ENCODE data around the gene GNAS.

The GNAS gene

DNA sequence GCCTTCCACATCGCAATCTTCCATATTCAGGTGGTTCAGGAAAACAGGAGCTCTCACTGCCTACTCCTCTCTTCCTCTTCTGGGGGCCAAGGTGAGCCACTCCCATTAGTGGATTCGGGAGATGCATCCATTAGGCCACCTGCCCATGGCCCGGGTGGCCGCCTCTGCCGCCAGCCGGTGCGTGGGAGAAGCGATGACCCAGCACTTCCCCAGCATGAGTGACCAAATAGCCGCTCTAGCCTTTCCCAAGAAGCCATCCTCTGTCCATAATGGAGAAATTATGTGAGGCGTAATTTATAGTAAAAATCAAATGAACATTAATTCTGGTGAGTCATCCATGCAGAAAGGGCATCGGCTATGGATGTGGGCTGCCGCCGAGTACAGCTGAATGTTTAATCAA lies 41.2 kb upstream of the GNAS start:
- TF ChIP-seq, protein P1, sequence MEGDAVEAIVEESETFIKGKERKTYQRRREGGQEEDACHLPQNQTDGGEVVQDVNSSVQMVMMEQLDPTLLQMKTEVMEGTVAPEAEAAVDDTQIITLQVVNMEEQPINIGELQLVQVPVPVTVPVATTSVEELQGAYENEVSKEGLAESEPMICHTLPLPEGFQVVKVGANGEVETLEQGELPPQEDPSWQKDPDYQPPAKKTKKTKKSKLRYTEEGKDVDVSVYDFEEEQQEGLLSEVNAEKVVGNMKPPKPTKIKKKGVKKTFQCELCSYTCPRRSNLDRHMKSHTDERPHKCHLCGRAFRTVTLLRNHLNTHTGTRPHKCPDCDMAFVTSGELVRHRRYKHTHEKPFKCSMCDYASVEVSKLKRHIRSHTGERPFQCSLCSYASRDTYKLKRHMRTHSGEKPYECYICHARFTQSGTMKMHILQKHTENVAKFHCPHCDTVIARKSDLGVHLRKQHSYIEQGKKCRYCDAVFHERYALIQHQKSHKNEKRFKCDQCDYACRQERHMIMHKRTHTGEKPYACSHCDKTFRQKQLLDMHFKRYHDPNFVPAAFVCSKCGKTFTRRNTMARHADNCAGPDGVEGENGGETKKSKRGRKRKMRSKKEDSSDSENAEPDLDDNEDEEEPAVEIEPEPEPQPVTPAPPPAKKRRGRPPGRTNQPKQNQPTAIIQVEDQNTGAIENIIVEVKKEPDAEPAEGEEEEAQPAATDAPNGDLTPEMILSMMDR (IDR thresholded peaks at IDR 0.05; ENCODE audit: borderline replicate concordance, insufficient read depth, low read depth, low read length) = no peak

DNA sequence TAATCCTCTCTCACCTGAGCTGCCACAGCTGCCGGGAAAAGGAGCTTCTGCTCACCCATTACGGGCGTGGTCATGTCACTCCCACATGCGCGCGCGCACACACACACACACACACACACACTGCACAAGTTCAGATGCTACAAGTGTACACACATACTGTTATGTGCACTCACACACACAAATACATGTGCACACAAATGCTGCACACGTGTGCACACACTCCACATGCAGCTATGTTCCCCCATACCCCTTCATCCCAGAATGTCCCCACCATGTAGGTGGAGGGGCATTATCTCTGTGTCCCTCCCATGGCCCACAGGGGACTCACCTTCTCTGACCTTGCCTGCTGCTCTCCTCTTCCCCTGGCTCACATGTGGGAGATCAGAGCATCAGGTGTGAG lies 39.1 kb upstream of the GNAS start:
- no peak overlapping the region for H3K4me3 ChIP-seq (ENCODE audit: low read depth, low read length)
- TF ChIP-seq, protein P1 (IDR thresholded peaks at IDR 0.05; ENCODE audit: borderline replicate concordance, insufficient read depth, low read depth, low read length) = no peak

More for the DNA sequence above, 41.2 kb upstream of the GNAS start:
- H3K4me3 ChIP-seq (ENCODE audit: low read depth, low read length) = no peak overlapping the region

DNA sequence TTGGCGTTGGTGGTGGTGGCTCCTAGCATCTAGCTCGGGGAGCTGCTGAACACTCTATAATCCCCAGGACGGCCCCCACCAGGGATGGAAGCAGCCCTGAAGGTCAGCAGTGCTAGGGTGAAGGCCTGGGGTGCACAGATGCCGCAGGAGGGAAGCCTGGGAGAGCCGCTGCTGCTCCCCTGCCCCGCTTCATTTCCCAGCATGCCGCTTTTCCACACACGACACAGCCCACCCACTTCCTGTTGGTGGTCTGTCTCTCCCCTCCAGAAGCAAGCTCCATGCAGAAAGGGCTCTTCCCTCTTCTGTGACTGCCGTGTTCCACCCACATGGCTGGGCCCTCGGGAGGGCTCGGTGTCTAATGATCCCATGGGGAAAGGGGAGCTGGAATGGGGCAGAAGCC lies 37.1 kb upstream of the GNAS start:
- H3K4me3 ChIP-seq (ENCODE audit: low read depth, low read length) = no peak overlapping the region
- TF ChIP-seq, protein P1 (IDR thresholded peaks at IDR 0.05; ENCODE audit: borderline replicate concordance, insufficient read depth, low read depth, low read length) = no peak

DNA sequence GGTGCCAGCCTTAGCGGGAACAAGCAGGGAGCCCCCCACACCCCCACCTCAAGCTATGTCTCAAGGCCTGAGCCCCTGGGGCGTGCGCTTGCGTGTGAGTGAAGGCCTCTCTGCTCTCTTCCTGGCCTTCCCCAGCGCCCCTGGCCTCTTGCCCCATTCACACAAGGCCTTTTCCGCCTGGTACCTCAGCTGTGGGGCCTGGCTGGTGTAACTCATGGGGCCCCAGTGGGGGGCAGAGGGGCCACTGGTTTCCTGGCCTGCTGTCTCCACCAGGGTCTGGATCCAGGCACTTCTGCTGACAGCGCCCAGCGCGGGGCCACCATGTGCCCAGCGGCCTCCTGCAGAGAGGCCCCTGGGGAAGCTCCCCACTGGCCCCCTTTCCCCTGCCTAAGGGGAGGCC lies 36.5 kb upstream of the GNAS start:
- TF ChIP-seq, protein P1 (IDR thresholded peaks at IDR 0.05; ENCODE audit: borderline replicate concordance, insufficient read depth, low read depth, low read length) = no peak
- no peak overlapping the region for H3K4me3 ChIP-seq (ENCODE audit: low read depth, low read length)

DNA sequence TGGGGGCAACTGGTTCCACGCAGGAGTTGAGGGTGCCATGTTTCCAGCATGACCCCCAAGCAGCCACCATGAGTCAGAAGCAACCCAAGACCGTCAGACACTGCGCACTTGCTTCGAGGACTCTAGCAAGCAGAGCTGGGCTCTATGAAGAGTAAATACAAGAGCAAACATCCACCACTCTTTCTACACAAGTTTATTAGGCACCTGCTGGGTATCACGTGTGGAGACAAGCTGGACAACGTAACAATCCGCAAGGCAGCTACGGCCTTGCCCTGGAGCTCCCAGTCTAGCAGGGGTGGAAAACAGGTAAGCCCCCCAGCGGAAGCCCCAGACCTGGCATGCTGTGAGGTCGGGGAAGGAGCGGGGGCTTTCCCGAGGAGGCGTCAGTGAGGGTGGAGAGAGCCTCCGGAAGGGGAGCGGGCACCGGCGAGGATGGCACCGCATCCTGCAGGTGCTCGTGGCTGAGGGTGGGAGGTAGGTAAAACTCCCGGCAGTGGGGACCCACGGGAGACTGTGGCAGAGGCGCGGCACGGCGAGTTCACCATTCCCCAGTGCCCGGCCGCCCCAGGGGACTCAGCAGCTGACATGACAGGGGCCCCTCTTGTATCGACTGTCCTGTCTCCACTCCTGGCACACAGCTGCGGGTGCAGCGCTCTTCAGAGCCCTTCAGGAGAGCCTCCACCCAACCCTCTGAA lies 35.4 kb upstream of the GNAS start:
- no peak overlapping the region for H3K4me3 ChIP-seq (ENCODE audit: low read depth, low read length)
- TF ChIP-seq, protein P1 (IDR thresholded peaks at IDR 0.05; ENCODE audit: borderline replicate concordance, insufficient read depth, low read depth, low read length) = no peak

DNA sequence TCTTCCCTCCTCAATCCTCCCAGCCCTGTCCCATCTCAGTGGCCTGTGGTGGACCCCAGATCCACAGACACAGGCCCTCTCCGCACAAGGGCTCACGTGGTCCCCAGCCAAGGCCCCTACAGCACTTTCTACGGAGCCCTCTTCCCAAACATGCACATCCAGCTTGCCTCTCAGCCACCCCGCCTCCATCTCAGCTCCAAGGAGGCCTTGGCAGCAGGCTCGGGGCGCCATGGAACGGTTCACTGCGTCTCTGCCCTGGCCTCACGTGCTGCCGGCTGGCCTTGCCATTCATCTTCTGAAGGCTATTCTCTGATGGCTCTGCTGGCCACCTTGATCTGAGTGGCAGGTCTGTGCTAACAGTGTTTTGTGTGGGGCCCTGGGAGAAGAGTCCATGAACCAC lies 34.8 kb upstream of the GNAS start:
- TF ChIP-seq, protein P1 (IDR thresholded peaks at IDR 0.05; ENCODE audit: borderline replicate concordance, insufficient read depth, low read depth, low read length) = no peak
- no peak overlapping the region for H3K4me3 ChIP-seq (ENCODE audit: low read depth, low read length)

DNA sequence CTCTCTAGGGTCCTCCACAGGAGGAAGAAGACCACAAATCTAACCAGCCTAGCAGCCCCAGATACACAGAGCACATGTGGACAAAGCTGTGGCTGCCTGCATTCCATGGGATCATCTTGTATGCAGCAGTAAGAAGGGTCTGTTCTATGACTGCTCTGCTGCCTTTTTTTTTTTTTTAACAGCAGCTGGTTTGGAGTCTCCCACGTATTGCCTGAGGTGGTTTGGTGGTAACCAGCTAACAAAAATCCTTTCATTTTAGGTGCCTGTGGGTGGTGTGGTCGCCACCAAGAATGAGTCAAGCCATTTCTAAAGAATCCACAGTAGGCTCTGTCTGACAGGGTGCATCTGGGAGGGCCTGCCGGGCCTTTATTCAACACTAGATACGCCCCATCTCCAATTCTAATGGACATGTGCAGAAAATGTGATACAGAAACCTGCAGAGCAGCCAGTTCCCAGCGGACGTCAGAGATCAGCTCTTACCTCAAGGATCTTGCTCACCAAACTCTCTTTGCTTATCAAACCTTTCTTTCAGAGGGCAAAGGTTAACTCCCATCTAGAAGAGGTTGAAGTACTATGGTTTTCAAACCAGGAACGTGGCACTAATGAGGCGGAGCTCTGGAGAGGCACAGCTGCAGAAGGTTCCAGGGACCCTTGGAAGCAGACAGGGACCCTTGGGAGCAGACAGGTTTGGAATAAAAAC lies 33.8 kb upstream of the GNAS start:
- no peak overlapping the region for H3K4me3 ChIP-seq (ENCODE audit: low read depth, low read length)
- TF ChIP-seq, protein P1 (IDR thresholded peaks at IDR 0.05; ENCODE audit: borderline replicate concordance, insufficient read depth, low read depth, low read length) = no peak

All from GM12875 (cell line).